ENCODE results near the gene TBKBP1.

TBKBP1 gene, protein sequence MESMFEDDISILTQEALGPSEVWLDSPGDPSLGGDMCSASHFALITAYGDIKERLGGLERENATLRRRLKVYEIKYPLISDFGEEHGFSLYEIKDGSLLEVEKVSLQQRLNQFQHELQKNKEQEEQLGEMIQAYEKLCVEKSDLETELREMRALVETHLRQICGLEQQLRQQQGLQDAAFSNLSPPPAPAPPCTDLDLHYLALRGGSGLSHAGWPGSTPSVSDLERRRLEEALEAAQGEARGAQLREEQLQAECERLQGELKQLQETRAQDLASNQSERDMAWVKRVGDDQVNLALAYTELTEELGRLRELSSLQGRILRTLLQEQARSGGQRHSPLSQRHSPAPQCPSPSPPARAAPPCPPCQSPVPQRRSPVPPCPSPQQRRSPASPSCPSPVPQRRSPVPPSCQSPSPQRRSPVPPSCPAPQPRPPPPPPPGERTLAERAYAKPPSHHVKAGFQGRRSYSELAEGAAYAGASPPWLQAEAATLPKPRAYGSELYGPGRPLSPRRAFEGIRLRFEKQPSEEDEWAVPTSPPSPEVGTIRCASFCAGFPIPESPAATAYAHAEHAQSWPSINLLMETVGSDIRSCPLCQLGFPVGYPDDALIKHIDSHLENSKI

GRCh38 chr17:47693731-47694580, at the start of gene TBKBP1:
Gene TBKBP1, plus strand, starts transcription at chr17:47694161. Its CDS starts 1,952 bp downstream, at chr17:47696113.
- H3K36me3 Mint-ChIP-seq (ENCODE audit: low read depth): no peaks in the 10 kb centered on the region
- H3K27me3 Mint-ChIP-seq (ENCODE audit: low read depth): peaks cover 14% of the 10 kb centered on the region
- H3K4me1 Mint-ChIP-seq (ENCODE audit: low read depth): peaks cover 23% of the 10 kb centered on the region
- no peaks in the 10 kb centered on the region for H3K9me3 Mint-ChIP-seq
- DNase-seq (ENCODE audit: low spot score): no peak
- H3K27ac Mint-ChIP-seq: peak within 1 kb of the TSS; percentile 58
- peak within 1 kb of the TSS; percentile 83 for H3K4me3 Mint-ChIP-seq

DNA sequence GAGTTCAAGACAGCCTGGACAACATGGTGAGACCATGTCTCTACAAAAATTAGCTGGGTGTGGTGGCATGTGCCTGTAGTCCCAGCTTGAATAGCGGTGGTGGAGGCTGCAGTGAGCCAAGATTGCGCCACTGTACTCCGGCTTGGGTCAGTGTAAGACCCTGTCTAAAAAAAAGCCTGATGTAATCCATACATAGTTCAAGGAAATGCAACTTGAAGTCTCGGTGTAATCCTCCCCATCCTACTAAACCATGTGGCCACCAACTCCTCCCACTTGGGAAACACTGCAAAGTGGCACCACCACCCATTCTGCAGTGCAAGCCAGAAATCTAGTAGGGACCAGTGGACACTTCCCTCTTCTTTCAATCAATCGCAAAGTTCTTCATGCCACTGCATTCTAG, 49.6 kb upstream of the TBKBP1 start:
- Mint-ChIP-seq H3K27me3 (ENCODE audit: low read depth) (no peaks in the 10 kb centered on the region), H3K36me3 (ENCODE audit: low read depth) (peaks cover 8% of the 10 kb centered on the region), H3K4me1 (ENCODE audit: low read depth) (peaks cover 9% of the 10 kb centered on the region), H3K9me3 (no peaks in the 10 kb centered on the region), H3K4me3 (no peak overlapping the region), H3K27ac (no peak overlapping the region)
- DNase-seq (ENCODE audit: low spot score): no peak

DNA sequence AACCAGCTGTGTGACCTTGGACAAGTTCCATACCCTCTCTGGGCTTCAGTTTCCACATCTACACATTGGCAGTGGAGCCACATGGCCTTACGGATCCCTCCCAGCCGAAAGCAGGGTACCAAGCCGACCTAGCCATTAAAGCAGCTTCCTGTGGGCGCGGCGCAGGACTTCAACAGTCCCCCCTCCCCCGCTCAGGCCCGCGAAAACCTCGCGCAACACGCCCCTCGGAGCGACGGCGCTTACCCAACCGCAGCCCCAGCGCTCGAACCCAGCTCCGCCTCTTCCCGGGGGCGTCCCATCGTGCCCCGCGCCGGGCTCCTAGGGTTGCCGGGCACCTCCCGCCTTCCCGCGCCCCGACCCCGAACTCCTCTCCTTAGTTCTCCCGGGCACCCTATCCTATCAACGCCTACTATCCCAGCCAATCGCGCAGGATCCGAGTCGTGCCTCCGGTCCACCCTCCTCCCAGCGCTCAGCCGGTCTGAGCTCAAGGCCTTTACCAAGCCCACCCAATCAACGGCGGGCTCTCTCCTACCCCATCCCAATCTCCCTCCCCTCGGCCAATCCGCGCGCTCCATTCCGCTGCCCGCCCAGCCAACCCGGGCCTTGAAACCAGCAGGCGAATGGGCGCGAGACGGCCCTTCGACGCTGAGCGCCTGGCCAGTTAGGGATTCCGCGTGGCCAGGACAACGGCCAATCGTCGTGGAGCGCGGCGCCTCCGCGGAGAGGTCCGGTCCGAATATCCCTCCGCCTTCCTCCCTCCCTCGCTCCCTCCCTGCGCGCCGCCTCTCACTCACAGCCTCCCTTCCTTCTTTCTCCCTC, 44.6 kb upstream of the TBKBP1 start, which contains the start of gene KPNB1:
KPNB1 (plus strand) TSS at position 767 of the 819 bp plus-strand sequence. CDS start 326 bp downstream, outside the sequence.
- Mint-ChIP-seq H3K27me3 (ENCODE audit: low read depth) (no peaks in the 10 kb centered on the region), H3K9me3 (no peaks in the 10 kb centered on the region), H3K4me3 (peak within 1 kb of the TSS; percentile 93), H3K27ac (peak within 1 kb of the TSS; percentile 98), H3K36me3 (ENCODE audit: low read depth) (peaks cover 42% of the 10 kb centered on the region), H3K4me1 (ENCODE audit: low read depth) (peaks cover 38% of the 10 kb centered on the region)
- peak; percentile 99 for DNase-seq (ENCODE audit: low spot score)

GRCh38 chr17:47649972-47650524, 43.9 kb upstream of the TBKBP1 start:
- Mint-ChIP-seq H3K9me3 (no peaks in the 10 kb centered on the region), H3K4me3 (peak overlapping the region; percentile 90), H3K36me3 (ENCODE audit: low read depth) (peaks cover 47% of the 10 kb centered on the region), H3K27ac (peak overlapping the region; percentile 98), H3K27me3 (ENCODE audit: low read depth) (no peaks in the 10 kb centered on the region), H3K4me1 (ENCODE audit: low read depth) (peaks cover 44% of the 10 kb centered on the region)
- DNase-seq (ENCODE audit: low spot score): no peak

DNA sequence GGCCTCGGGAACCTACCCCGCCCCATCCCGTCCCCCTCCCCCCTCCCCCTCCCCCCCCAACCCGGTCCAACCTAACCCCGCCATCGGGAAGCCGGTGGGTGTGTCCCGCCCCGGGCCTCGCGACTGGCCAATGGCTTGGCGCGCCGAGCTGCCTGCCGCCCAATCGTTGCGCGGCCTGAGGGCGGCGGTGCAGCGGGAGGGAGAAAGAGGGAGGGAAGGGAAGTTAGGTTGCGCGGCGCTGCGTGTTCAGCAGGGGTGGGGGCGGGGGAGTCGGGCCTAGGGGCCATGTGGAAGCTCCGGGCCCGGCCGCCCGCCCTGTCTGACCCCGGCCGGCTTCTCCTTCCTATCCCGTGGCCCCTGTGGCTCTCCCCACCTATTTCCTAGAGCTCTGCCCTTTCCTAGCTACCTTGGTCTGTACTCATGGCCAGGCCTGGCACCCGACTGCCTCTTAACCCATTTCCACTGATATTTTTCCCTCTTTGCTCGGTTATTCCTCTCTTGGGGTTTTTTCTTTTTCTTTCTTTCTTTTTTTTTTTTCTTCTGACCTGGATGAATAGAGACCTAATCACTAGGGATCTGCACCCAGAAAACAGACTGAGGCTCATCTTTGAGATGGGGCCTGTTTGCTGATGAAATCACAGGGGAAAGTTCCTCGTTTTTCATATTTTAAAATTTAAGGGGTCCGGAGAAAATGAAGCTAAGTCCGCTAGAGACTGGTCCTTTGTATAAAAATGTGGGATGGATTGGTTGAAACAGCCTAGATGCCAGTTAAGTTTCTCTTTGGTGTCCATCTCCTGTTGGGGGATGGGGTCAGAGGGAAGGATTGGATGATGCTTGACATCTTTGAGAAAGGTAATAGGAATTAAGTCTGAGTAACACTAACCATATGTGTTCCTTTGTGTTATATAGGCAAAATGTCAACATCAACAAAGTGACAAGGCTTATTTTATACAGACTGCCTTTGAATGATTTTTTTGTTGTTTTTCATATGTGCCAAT, 43.1 kb upstream of the TBKBP1 start:
- Mint-ChIP-seq H3K4me3 (peak overlapping the region; percentile 93), H3K27me3 (ENCODE audit: low read depth) (no peaks in the 10 kb centered on the region), H3K9me3 (no peaks in the 10 kb centered on the region), H3K4me1 (ENCODE audit: low read depth) (peaks cover 52% of the 10 kb centered on the region), H3K27ac (peak overlapping the region; percentile 86), H3K36me3 (ENCODE audit: low read depth) (peaks cover 55% of the 10 kb centered on the region)
- DNase-seq (ENCODE audit: low spot score): peak; percentile 97

DNA sequence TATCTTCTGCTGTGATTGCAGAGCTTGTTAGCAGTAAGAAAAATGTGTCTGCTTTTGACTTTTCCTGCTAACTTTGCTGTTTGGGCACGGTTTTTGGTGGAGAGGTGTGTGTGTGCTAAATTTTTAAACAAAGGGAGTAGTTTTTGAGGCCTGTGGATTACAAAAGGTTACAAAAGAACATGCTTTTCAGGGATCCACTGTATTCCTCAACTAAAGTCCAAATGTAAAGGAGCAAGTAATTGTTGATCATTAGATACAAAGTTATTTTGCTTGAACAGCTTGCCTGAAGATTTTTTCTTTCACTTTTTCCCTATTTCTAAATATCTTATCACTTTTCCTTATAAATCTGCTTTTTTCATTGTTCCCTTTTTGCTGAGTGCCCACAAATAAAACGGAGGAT, 42.3 kb upstream of the TBKBP1 start:
- H3K27ac Mint-ChIP-seq: peak overlapping the region; percentile 55
- DNase-seq (ENCODE audit: low spot score): no peak
- H3K4me1 Mint-ChIP-seq (ENCODE audit: low read depth): peaks cover 56% of the 10 kb centered on the region
- no peaks in the 10 kb centered on the region for H3K27me3 Mint-ChIP-seq (ENCODE audit: low read depth)
- H3K9me3 Mint-ChIP-seq: no peaks in the 10 kb centered on the region
- H3K36me3 Mint-ChIP-seq (ENCODE audit: low read depth): peaks cover 62% of the 10 kb centered on the region
- peak overlapping the region; percentile 93 for H3K4me3 Mint-ChIP-seq

- Mint-ChIP-seq H3K4me3 (peak overlapping the region; percentile 93), H3K36me3 (ENCODE audit: low read depth) (peaks cover 69% of the 10 kb centered on the region), H3K27ac (peak overlapping the region; percentile 31), H3K4me1 (ENCODE audit: low read depth) (peaks cover 57% of the 10 kb centered on the region), H3K9me3 (no peaks in the 10 kb centered on the region), H3K27me3 (ENCODE audit: low read depth) (no peaks in the 10 kb centered on the region)
- no peak for DNase-seq (ENCODE audit: low spot score)
Observed at GRCh38 chr17:47652570-47652969, 41.4 kb upstream of the TBKBP1 start.

- peak overlapping the region; percentile 68 for H3K4me3 Mint-ChIP-seq
- H3K27me3 Mint-ChIP-seq (ENCODE audit: low read depth): no peaks in the 10 kb centered on the region
- H3K9me3 Mint-ChIP-seq: no peaks in the 10 kb centered on the region
- peaks cover 77% of the 10 kb centered on the region for H3K36me3 Mint-ChIP-seq (ENCODE audit: low read depth)
- peak overlapping the region; percentile 28 for H3K27ac Mint-ChIP-seq
- DNase-seq (ENCODE audit: low spot score): no peak
- H3K4me1 Mint-ChIP-seq (ENCODE audit: low read depth): peaks cover 58% of the 10 kb centered on the region
Observed at GRCh38 chr17:47653442-47653841, 40.5 kb upstream of the TBKBP1 start.

DNA sequence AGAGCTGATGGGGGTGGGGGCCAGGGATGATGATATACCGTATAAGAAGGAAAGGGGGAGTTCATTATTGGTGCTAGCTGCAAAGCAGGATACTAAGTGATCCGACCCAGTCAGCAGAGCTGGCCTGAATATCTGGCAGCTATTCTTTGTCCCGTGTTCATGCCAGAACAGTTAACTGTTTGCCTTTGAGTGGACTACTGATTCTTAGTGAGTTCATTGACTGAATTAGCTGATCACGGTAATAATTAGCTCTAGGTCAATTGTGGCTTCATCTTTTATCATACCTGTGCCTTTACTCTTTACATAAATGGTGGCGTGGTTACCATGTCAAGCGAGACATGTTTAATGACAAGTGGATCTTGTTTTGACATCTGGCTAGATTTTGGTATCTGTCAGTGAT, 39.0 kb upstream of the TBKBP1 start:
- H3K36me3 Mint-ChIP-seq (ENCODE audit: low read depth): peaks cover 80% of the 10 kb centered on the region
- H3K4me1 Mint-ChIP-seq (ENCODE audit: low read depth): peaks cover 62% of the 10 kb centered on the region
- no peaks in the 10 kb centered on the region for H3K9me3 Mint-ChIP-seq
- no peaks in the 10 kb centered on the region for H3K27me3 Mint-ChIP-seq (ENCODE audit: low read depth)
- DNase-seq (ENCODE audit: low spot score): no peak
- peak overlapping the region; percentile 31 for H3K27ac Mint-ChIP-seq
- peak overlapping the region; percentile 26 for H3K4me3 Mint-ChIP-seq

GRCh38 chr17:47660064-47660492, 33.9 kb upstream of the TBKBP1 start:
- Mint-ChIP-seq H3K4me1 (ENCODE audit: low read depth) (peaks cover 41% of the 10 kb centered on the region), H3K27ac (peak overlapping the region; percentile 94), H3K4me3 (peak overlapping the region; percentile 83), H3K9me3 (no peaks in the 10 kb centered on the region), H3K27me3 (ENCODE audit: low read depth) (no peaks in the 10 kb centered on the region), H3K36me3 (ENCODE audit: low read depth) (peaks cover 75% of the 10 kb centered on the region)
- no peak for DNase-seq (ENCODE audit: low spot score)

- Mint-ChIP-seq H3K27me3 (ENCODE audit: low read depth) (no peaks in the 10 kb centered on the region), H3K4me1 (ENCODE audit: low read depth) (peaks cover 27% of the 10 kb centered on the region), H3K36me3 (ENCODE audit: low read depth) (peaks cover 71% of the 10 kb centered on the region), H3K9me3 (no peaks in the 10 kb centered on the region), H3K4me3 (no peak overlapping the region), H3K27ac (peak overlapping the region; percentile 72)
- DNase-seq (ENCODE audit: low spot score): peak; percentile 45
Observed at GRCh38 chr17:47663912-47664623, 29.9 kb upstream of the TBKBP1 start.

DNA sequence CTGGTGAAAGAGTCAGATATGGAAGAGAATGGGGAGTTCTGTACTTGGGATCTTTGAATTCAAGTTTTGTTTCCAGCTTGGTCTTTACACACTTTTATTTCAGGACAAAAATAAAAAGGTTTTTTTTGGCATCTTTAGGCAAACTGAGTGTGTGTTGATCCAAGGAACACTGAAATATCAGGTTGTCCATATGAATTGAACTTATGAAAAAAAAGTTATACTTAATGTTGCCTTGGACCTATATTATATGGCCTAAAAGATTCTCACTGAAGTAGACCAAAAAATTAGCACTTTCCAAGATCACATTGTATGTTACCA, 29.4 kb upstream of the TBKBP1 start:
- DNase-seq (ENCODE audit: low spot score): no peak
- H3K4me3 Mint-ChIP-seq: no peak overlapping the region
- H3K27me3 Mint-ChIP-seq (ENCODE audit: low read depth): no peaks in the 10 kb centered on the region
- peaks cover 28% of the 10 kb centered on the region for H3K4me1 Mint-ChIP-seq (ENCODE audit: low read depth)
- peak overlapping the region; percentile 72 for H3K27ac Mint-ChIP-seq
- no peaks in the 10 kb centered on the region for H3K9me3 Mint-ChIP-seq
- peaks cover 76% of the 10 kb centered on the region for H3K36me3 Mint-ChIP-seq (ENCODE audit: low read depth)

All from T-helper 2 cell treated with Interferon-gamma antibody and Interleukin-4, amounts not matched to agents 5 μg/mL and 100 μg/mL, for 36 hours (primary cell).